Stimulated activated CD8-positive, alpha-beta memory T cell treated with anti-CD3 and anti-CD28 coated beads, Interleukin-7, amount 100 ng/mL, for 4 hours (primary cell): ENCODE measurements around the gene TRABD2A.
A peak's percentile ranks its signal among the peaks of the same experiment; 100 is the strongest.

Experiments used
- DNase-seq, 2 donors: peaks; one replicate each; pipeline ENCODE4 v3.0.0-alpha.2; 2020; ENCODE audit warnings: low read depth in 2 of 2

Gene TRABD2A

DNA sequence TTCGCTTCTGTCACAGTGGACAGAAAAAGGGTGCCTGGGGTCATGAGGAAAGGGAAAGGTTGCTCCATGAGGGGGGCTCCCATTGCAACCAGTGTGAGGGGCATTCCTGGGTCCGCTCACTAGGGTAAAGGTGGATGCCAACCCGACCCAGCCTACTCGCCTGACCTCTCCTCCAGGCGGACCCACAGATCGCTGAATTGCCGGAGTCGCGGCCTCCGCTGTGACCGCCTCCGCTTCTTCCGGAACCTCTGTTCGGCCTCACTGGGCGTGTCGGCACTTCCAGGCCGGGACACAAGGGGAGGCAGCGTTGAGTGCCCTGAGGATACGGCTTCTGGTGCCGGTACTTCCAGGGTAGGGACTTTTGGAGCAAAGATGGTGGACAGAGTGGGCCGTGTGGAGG is 57.1 kb downstream of the TRABD2A start:
- DNase-seq, result no peak

- no peak for DNase-seq
Measured at GRCh38 chr2:84823229-84823628, 57.7 kb downstream of the TRABD2A start.

GRCh38 chr2:84821806-84822205 is 59.1 kb downstream of the TRABD2A start:
- DNase-seq, result no peak

GRCh38 chr2:84817239-84817655 is 63.6 kb downstream of the TRABD2A start:
- DNase-seq, result no peak

DNA sequence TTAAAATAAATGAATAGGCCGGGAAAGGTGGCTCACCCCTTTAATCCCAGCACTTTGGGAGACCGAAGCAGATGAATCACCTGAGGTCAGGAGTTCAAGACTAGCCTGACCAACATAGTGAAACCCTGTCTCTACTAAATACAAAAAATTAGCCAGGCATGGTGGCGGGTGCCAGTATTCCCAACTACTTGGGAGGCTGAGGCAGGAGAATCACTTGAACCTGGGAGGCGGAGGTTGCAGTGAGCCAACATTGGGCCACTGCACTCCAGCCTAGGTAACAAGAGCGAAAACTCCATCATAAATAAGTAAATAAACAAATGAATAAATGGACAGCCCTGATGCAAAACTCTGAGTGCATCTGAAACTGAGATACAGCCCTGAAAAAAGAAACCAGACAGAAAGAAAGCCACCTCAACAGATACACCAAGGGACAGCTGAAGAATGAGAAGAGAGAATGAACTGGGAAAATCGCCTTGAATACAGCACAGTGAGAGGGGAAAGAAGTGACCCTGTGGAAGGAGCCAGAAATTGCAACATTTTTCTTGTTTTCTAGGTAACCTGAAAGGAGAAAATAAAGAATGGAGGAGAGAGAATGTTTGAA is 64.4 kb downstream of the TRABD2A start:
- DNase-seq, result no peak

GRCh38 chr2:84815146-84815545 is 65.7 kb downstream of the TRABD2A start:
- no peak for DNase-seq

GRCh38 chr2:84811839-84812431 is 68.9 kb downstream of the TRABD2A start:
- DNase-seq, result no peak

DNA sequence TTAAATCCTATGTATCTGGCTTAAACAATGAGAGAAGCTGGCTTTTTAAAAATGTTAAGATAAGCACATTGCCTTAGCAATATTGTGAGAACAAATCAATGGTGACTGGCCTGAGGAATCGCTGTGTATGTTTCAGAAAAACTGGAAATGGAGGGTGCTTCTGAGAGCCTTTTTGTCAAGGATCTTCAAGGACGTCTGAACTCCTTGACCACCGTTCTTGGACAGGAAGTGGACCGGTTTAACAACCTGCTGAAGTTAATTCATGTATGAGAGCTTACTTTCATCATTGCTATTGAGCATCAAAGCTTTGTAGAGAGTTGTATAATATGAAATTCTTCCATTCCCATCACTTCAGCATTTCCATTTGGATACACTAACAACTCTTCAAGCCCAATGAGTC is 72.6 kb downstream of the TRABD2A start:
- no peak for DNase-seq

- no peak for DNase-seq
Measured at GRCh38 chr2:84807063-84807485, 73.8 kb downstream of the TRABD2A start.

- no peak for DNase-seq
Measured at GRCh38 chr2:84805250-84805958, 75.5 kb downstream of the TRABD2A start.

DNA sequence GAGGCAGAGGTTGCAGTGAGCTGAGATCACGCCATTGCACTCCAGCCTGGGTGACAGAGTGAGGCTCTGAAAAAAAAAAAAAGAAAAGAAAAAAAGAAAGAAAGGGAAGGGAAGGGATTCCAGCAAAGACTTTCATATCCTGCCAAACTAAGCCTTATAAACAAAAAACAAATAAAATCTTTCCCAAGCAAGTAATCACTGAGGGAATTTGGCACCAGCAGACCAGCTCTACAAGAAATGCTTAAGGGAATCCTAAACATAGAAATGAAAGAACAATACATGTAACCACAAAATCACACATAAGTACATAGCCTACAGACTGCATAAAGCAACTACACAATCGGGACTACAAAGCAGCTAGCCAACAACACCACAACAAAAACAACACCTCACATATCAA is 79.1 kb downstream of the TRABD2A start:
- no peak for DNase-seq

- no peak for DNase-seq
Measured at GRCh38 chr2:84800194-84800805, 80.6 kb downstream of the TRABD2A start.

DNA sequence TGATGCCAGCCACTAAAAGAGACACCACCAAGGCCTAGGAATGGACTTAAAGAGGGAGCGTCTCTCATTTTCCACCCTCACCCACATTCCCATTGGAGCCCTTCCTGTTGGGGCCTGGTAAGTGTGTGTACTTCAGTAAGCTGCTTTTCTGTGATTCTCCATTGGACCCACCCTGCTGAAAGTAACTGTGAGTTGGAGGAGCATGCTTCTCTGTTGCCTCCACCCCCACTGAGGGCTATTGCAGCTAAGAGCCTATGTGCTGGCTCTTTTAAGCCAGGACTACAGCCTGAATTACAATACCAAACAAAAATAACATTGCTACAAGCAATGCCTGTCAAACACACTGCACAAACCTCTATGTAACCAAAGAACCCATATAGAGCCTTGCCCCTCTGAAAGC is 81.1 kb downstream of the TRABD2A start:
- no peak for DNase-seq

DNA sequence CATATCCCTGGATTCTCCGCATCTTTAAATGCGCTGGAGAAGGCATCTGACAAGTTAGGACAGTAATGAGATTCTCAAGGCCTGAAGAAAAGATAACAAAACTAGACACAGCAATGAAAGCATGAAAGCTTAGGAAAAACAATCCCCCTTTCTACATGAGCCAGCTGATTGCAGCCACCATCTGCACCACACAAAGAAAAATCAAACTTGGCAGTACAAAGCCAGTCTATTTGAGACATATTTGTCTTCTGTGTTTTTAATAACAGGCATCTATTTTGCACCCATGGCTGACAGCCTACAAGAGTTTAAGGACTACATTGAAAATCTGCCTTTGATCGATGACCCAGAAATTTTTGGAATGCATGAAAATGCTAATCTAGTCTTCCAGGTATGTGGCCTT is 83.6 kb downstream of the TRABD2A start:
- DNase-seq, result no peak

GRCh38 chr2:84796798-84797197 is 84.1 kb downstream of the TRABD2A start:
- DNase-seq, result no peak

- DNase-seq, result no peak
Measured at GRCh38 chr2:84793641-84794040, 87.2 kb downstream of the TRABD2A start.

GRCh38 chr2:84792856-84793522 is 87.9 kb downstream of the TRABD2A start:
- no peak for DNase-seq

DNA sequence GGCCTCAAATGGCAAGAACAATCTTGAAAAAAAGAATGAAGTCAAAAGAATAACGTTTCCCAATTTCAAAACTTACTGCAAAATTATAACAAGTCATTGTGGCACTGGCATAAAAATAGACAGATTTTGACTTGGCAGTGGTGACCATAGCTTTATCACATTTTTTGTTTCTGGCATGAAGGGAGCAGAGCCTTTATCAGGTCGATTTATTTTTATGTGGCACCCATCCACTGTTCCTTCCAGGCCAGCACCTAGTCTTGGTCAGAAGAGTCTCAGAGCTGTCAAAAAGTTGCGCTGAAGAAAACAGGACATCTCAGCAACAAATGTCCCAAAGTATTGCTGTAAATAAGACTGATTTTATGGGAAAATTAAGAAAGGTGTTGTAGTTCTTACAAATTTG is 92.4 kb downstream of the TRABD2A start:
- DNase-seq, result no peak

DNA sequence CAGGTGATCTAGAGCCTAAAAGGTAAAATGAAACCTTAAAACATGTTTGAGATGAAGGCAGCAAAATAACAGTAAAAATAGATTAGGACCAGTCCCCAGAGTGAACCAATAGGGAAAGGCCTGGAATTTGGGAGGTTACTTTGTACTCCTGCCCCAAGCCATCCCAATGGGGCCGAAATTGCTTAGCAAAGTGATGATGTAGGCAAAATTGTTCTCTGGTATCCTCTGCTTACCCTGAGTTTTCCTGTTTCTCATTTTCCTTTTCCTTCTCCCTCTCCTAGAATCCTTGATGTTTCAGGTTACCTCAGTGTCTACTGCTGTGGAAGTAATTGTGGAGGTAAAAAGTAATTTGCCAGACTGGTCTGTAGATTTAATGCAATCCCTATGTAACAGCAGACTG is 92.9 kb downstream of the TRABD2A start:
- no peak for DNase-seq

DNA sequence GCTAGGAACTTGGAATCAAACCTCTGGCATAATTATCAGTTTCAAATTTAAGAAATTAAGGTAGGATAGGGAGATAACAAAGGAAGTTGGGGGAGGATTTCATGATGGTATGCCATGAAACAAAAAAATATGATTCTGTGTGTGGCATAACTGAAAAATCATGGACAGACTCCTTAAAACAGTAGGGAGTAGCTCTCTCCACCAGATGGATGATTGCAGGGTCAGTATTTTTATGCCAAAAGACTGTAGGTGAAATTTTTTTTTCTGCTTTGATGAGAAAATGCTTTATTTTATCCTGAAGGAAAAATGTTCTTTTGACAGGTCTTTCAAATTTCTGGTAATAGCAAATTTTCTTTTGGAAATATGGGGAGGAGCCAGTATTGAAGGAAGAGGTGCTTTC is 94.3 kb downstream of the TRABD2A start:
- DNase-seq, result no peak

DNA sequence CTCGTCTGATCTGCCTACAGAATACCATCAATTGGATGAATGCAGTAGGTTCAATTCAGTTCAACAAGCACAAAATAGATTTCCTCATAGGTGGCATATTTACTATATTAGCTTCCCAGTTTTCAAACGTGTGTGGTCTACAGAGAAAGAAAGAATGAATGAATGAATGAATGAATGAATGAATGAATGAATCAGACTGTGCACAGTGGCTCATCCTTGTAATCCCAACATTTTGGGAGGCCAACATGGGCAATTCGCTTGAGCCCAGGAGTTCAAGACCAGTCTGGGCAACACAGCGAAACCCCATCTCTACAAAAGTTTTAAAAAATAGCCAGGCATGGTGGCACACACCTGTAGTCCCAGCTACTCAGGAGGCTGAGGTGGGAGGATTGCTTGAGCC is 94.9 kb downstream of the TRABD2A start:
- DNase-seq, result no peak

- DNase-seq, result peak; percentile 24 to 41
Measured at GRCh38 chr2:84782717-84783442, 98.0 kb downstream of the TRABD2A start.
